Neural cell (in vitro differentiated cells): ENCODE results near the gene ASH1L. TPM values are rescaled to one million over a fixed set of nuclear protein-coding genes. Genes with fewer than 3 reads are reported as not detected.

Experiments used
- H2AFZ ChIP-seq: fragments of 200-600, 300-800 bp; sonication (generic), shearing (Covaris generic); 2 replicates; pipeline ENCODE4 v1.6.0; 2014; ENCODE audit warnings: low read depth, mild to moderate bottlenecking, antibody characterized with exemption, low read length, moderate library complexity
- H3F3A ChIP-seq: fragments of 200-600 bp; shearing (Covaris generic); 2 replicates; pipeline ENCODE4 v1.6.1; 2016; ENCODE audit warnings: mild to moderate bottlenecking, moderate library complexity, mixed read lengths, antibody characterized with exemption, low read length; ENCODE audit not compliant: insufficient read depth, poor library complexity, severe bottlenecking
- H3K27ac ChIP-seq: fragments of 200-600, 300-800 bp; sonication (generic), shearing (Covaris generic); 2 replicates; pipeline ENCODE4 v1.5.1; 2014; ENCODE audit warnings: mild to moderate bottlenecking, low read length, moderate library complexity
- H3K27me3 ChIP-seq: fragments of 300-800, 200-600 bp; sonication (generic), shearing (Covaris generic); 2 replicates; pipeline ENCODE4 v1.6.0; 2014; ENCODE audit warnings: mild to moderate bottlenecking, low read depth, low read length, moderate library complexity; ENCODE audit not compliant: insufficient read depth
- H3K36me3 ChIP-seq: fragments of 300-800, 200-600 bp; sonication (generic), shearing (Covaris generic); 2 replicates; pipeline ENCODE4 v1.5.1; 2014; ENCODE audit warnings: mild to moderate bottlenecking, antibody characterized with exemption, low read length, moderate library complexity; ENCODE audit not compliant: insufficient read depth
- H3K4me2 ChIP-seq: fragments of 300-800, 200-600 bp; sonication (generic), shearing (Covaris generic); 2 replicates; pipeline ENCODE4 v1.6.0; 2014; ENCODE audit warnings: mild to moderate bottlenecking, low read length
- H3K4me3 ChIP-seq: fragments of 300-800, 200-600 bp; sonication (generic), shearing (Covaris generic); 2 replicates; pipeline ENCODE4 v1.5.1; 2014; ENCODE audit warnings: mild to moderate bottlenecking, low read length, moderate library complexity
- H3K79me2 ChIP-seq: fragments of 200-600 bp; shearing (Covaris generic); replicated peaks from 2 replicates; pipeline ENCODE4 v1.6.0; 2014; ENCODE audit warnings: mild to moderate bottlenecking, low read length, moderate library complexity; ENCODE audit not compliant: insufficient read depth
- H3K9ac ChIP-seq: fragments of 300-800, 200-600 bp; sonication (generic), shearing (Covaris generic); 2 replicates; pipeline ENCODE4 v1.6.1; 2016; ENCODE audit warnings: mild to moderate bottlenecking, low read length, mixed read lengths
- H3K9me2 ChIP-seq: fragments of 200-600 bp; shearing (Covaris generic); 2 replicates; pipeline ENCODE4 v1.6.1; 2016; ENCODE audit warnings: mild to moderate bottlenecking, low read length, mixed read lengths; ENCODE audit not compliant: insufficient read depth
- H3K9me3 ChIP-seq: fragments of 200-600, 300-800 bp; sonication (generic), shearing (Covaris generic); 2 replicates; pipeline ENCODE4 v1.6.1; 2016; ENCODE audit warnings: mild to moderate bottlenecking, mixed run types, low read length, moderate library complexity, mixed read lengths
- H4K20me1 ChIP-seq: fragments of 200-600 bp; shearing (Covaris generic); 2 replicates; pipeline ENCODE4 v1.6.1; 2016; ENCODE audit warnings: mild to moderate bottlenecking, mixed run types; ENCODE audit not compliant: insufficient read depth
- CTCF ChIP-seq: fragments of 450-650 bp; IDR thresholded peaks from 2 replicates; pipeline ENCODE4 v1.5.1; 2014; ENCODE audit warnings: antibody characterized with exemption, mild to moderate bottlenecking, moderate library complexity; ENCODE audit not compliant: poor library complexity, severe bottlenecking
- EP300 ChIP-seq: fragments of 450-650 bp; conservative IDR thresholded peaks from 2 replicates; pipeline ENCODE4 v1.6.1; 2014; ENCODE audit warnings: antibody characterized with exemption, mild to moderate bottlenecking, moderate library complexity; ENCODE audit not compliant: poor library complexity, severe bottlenecking
- EZH2 ChIP-seq: fragments of 200-600, 300-800 bp; shearing (Covaris generic), sonication (generic); IDR thresholded peaks from 2 replicates; pipeline ENCODE4 v1.6.1; 2014; ENCODE audit warnings: antibody characterized with exemption, low read length, borderline replicate concordance, mild to moderate bottlenecking; ENCODE audit not compliant: insufficient read depth, poor library complexity, severe bottlenecking
- MXI1 ChIP-seq: fragments of 450-650 bp; conservative IDR thresholded peaks from 2 replicates; pipeline ENCODE4 v1.6.1; 2014; ENCODE audit warnings: antibody characterized with exemption, mild to moderate bottlenecking; ENCODE audit not compliant: poor library complexity, severe bottlenecking
- POLR2AphosphoS5 ChIP-seq: IDR thresholded peaks from 2 replicates; pipeline ENCODE4 v1.6.1; 2012
- RAD21 ChIP-seq: fragments of 450-650 bp; conservative IDR thresholded peaks from 2 replicates; pipeline ENCODE4 v1.6.1; 2014; ENCODE audit warnings: antibody characterized with exemption, mild to moderate bottlenecking, moderate library complexity
- REST ChIP-seq: IDR thresholded peaks from 2 replicates; pipeline ENCODE4 v1.6.1; 2012; ENCODE audit warnings: borderline replicate concordance
- SMC3 ChIP-seq: fragments of 450-650 bp; conservative IDR thresholded peaks from 2 replicates; pipeline ENCODE4 v1.6.1; 2014; ENCODE audit warnings: antibody characterized with exemption, mild to moderate bottlenecking, moderate library complexity; ENCODE audit not compliant: poor library complexity
- TAF1 ChIP-seq: IDR thresholded peaks from 2 replicates; pipeline ENCODE4 v1.6.1; 2012; ENCODE audit warnings: low read depth
- polyA plus RNA-seq: library from polyadenylated mRNA; depleted of rRNA; stranded (reverse); fragments of >200 nt; gene quantifications from 2 replicates; pipeline ENCODE4 v1.2.3, GENCODE V29; 2014

Gene ASH1L
- polyA plus RNA-seq, 1 donor from 2014 or later, result 16.2 TPM

- no peak overlapping the region for H3K27ac ChIP-seq
- H3K79me2 ChIP-seq, result peaks cover 10% of the 10 kb centered on the region
Observed at GRCh38 chr1:155471026-155471425, 91.6 kb downstream of the ASH1L start.

GRCh38 chr1:155466996-155467395 lies 95.6 kb downstream of the ASH1L start:
- no peak overlapping the region for H3K4me3 ChIP-seq
- no peaks in the 10 kb centered on the region for H4K20me1 ChIP-seq
- H3K9me2 ChIP-seq, result no peaks in the 10 kb centered on the region
- H3F3A ChIP-seq, result no peaks in the 10 kb centered on the region
- no peak overlapping the region for H3K4me2 ChIP-seq
- H2AFZ ChIP-seq, result no peak overlapping the region
- H3K27me3 ChIP-seq, result no peaks in the 10 kb centered on the region
- H3K36me3 ChIP-seq, result peaks cover 4% of the 10 kb centered on the region
- H3K9ac ChIP-seq, result no peak overlapping the region
- peaks cover 5% of the 10 kb centered on the region for H3K79me2 ChIP-seq
- no peaks in the 10 kb centered on the region for H3K9me3 ChIP-seq
- H3K27ac ChIP-seq, result no peak overlapping the region
- TF ChIP-seq EP300 (no peak), SMC3 (no peak), TAF1 (no peak), MXI1 (no peak), EZH2 (no peak), CTCF (no peak), POLR2AphosphoS5 (no peak)

More at GRCh38 chr1:155471026-155471425, 91.6 kb downstream of the ASH1L start:
- Histone ChIP-seq H3F3A (no peaks in the 10 kb centered on the region), H3K4me3 (no peak overlapping the region), H3K27me3 (no peaks in the 10 kb centered on the region), H2AFZ (no peak overlapping the region), H3K9me3 (no peaks in the 10 kb centered on the region), H3K9me2 (no peaks in the 10 kb centered on the region), H3K9ac (no peak overlapping the region), H3K4me2 (no peak overlapping the region), H4K20me1 (no peaks in the 10 kb centered on the region), H3K36me3 (no peaks in the 10 kb centered on the region)
- no peak for TF ChIP-seq REST
- TF ChIP-seq RAD21, result no peak
- TF ChIP-seq SMC3, result no peak
- TF ChIP-seq TAF1, result no peak
- no peak for TF ChIP-seq EZH2
- no peak for TF ChIP-seq EP300
- no peak for TF ChIP-seq CTCF
- no peak for TF ChIP-seq MXI1
- TF ChIP-seq POLR2AphosphoS5, result no peak
